HepG2 (cell line): ENCODE results near the gene DUS1L. TPM values are rescaled to one million over a fixed set of nuclear protein-coding genes. Genes with fewer than 3 reads are reported as not detected.

ENCODE experiments used
- BRD4 ChIP-seq: sonication (generic); formaldehyde crosslinking; IDR thresholded peaks from 2 replicates; pipeline ENCODE4 v1.4.0; 2020; ENCODE audit warnings: missing genetic modification reagents
- FOSL2 ChIP-seq: sonication (generic); formaldehyde crosslinking; IDR thresholded peaks from 2 replicates; pipeline ENCODE4 v1.4.0; 2020; ENCODE audit warnings: missing genetic modification reagents
- PATZ1 ChIP-seq: sonication (generic); formaldehyde crosslinking; IDR thresholded peaks from 2 replicates; pipeline ENCODE4 v1.4.0; 2020; ENCODE audit warnings: missing genetic modification reagents
- RFXAP ChIP-seq: sonication (generic); formaldehyde crosslinking; IDR thresholded peaks from 2 replicates; pipeline ENCODE4 v1.4.0; 2020; ENCODE audit warnings: missing genetic modification reagents, borderline replicate concordance
- SRSF1 ChIP-seq: fragments of 200-400 bp; formaldehyde crosslinking; optimal IDR thresholded peaks from 2 replicates; pipeline ENCODE3; 2017; ENCODE audit warnings: mild to moderate bottlenecking, low read depth, low read length, moderate library complexity
- TARDBP ChIP-seq: sonication (generic); formaldehyde crosslinking; IDR thresholded peaks from 2 replicates; pipeline ENCODE4 v1.8.0; 2022; ENCODE audit warnings: mild to moderate bottlenecking, missing genetic modification reagents
- TP53 ChIP-seq: sonication (generic); formaldehyde crosslinking; conservative IDR thresholded peaks from 2 replicates; pipeline ENCODE4 v1.4.0; 2020; ENCODE audit warnings: missing genetic modification reagents
- UBTF ChIP-seq: sonication (generic); formaldehyde crosslinking; IDR thresholded peaks from 2 replicates; pipeline ENCODE4 v1.4.0; 2020; ENCODE audit warnings: mild to moderate bottlenecking, missing genetic modification reagents
- YEATS4 ChIP-seq: sonication (generic); formaldehyde crosslinking; IDR thresholded peaks from 2 replicates; pipeline ENCODE4 v1.4.0; 2020; ENCODE audit warnings: missing genetic modification reagents, borderline replicate concordance
- ZBTB40 ChIP-seq, 2 experiments: fragments of 450-650 bp in 1 of 2; sonication (generic) in 1 of 2; formaldehyde crosslinking in 1 of 2; IDR thresholded peaks; 2 replicates each; pipeline versions ENCODE4 v1.6.1 to v1.8.0; 2016 to 2022; ENCODE audit warnings: antibody characterized with exemption in 1 of 2, mild to moderate bottlenecking in 1 of 2, missing genetic modification reagents in 1 of 2
- polyA plus RNA-seq, 8 experiments: library from polyadenylated mRNA; depleted of rRNA in 3 of 8; stranded (reverse) in 7 of 8; unstranded in 1 of 8; fragments of >200 nt; fragmentation: Illumina TruSeq in 4 of 8; extraction: Trizol in 4 of 8; gene quantifications; 2 replicates each; pipeline versions ENCODE4 v1.2.1 to v1.2.3, GENCODE V29; 2011 to 2016; ENCODE audit warnings: low read depth in 4 of 8, missing spikeins in 1 of 8, mixed read lengths in 1 of 8; ENCODE audit not compliant: insufficient read depth in 1 of 8
- total RNA-seq, 5 experiments: library from RNA; depleted of rRNA; stranded (reverse); fragments of >200 nt; fragmentation: Illumina TruSeq; extraction: Trizol; gene quantifications; 2 replicates each; pipeline ENCODE4 v1.2.3, GENCODE V29; 2016; ENCODE audit warnings: low read depth in 1 of 5
- TF ChIP-seq, protein P1 (sequence below): sonication (generic); formaldehyde crosslinking; IDR thresholded peaks from 2 replicates; pipeline ENCODE4 v1.4.0; 2020; ENCODE audit warnings: mild to moderate bottlenecking, missing genetic modification reagents
- TF ChIP-seq, protein P2 (sequence below): IDR thresholded peaks from 2 replicates; pipeline ENCODE4 v1.6.1; 2016; ENCODE audit warnings: mild to moderate bottlenecking, missing biosample characterization, missing genetic modification reagents

DUS1L gene
- total and polyA plus RNA-seq, 2 of the 13 experiments (the other 11 are each of a cell fraction or from before 2014, with no cell fraction given) = 81.0 to 109 TPM

DNA sequence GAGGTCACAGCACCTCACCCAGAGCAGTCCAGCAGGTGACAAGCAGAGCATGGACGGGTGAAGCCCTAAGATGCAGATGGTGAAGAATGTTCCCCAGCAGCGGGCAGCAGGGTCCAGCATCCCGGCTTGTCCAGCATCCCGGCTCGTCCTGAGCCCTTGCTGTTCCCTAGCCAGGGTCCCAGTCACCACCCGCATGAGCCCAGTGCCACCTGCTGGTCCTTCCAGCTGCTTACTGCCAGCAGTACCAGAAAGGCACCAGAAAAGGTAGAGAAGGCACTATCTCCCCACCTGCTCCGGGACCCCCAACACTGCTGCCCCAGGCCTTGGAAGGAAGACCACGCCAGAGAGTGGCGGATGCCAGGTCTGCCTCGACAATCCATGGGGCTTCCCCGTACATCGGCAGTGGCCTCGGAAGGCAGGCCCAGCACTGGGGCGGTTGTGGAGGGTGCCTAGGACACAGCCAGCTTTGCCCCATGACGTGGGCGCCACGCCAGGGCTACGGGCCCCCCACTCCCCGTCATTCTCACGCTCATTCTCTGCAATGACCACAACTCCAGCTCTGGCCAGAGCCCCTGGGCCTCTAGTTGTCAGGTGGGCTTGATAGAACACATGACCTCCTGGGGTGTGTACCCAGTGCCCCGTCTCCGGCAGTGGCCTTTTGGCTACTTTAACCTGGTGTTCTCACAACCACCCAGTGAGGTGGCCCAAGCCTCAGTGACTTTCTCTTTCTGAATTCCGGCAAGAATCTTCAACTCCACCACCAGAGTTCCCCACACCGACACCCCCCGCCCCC lies 44.3 kb downstream of the DUS1L start (continued):
- TF ChIP-seq, protein P1, sequence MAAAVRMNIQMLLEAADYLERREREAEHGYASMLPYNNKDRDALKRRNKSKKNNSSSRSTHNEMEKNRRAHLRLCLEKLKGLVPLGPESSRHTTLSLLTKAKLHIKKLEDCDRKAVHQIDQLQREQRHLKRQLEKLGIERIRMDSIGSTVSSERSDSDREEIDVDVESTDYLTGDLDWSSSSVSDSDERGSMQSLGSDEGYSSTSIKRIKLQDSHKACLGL = no peak; the same call in 1 of the 2 replicates
- TF ChIP-seq ZBTB40 (IDR thresholded peaks at IDR 0.05) (no peak), ZBTB40 (CRISPR knock-in tag; IDR thresholded peaks at IDR 0.05) (peak; percentile 39; the same call in 1 of the 2 replicates), YEATS4 (CRISPR knock-in tag) (peak; percentile 68; the same call in 1 of the 2 replicates), PATZ1 (CRISPR knock-in tag) (peak; percentile 57), SRSF1 (peak; percentile 70), FOSL2 (CRISPR knock-in tag) (peak; percentile 51; the same call in 1 of the 2 replicates), UBTF (CRISPR knock-in tag) (peak; percentile 74), RFXAP (CRISPR knock-in tag) (peak; percentile 81), TARDBP (peak; percentile 80; the same call in 1 of the 2 replicates), BRD4 (peak; percentile 81; the same call in 1 of the 2 replicates), TP53 (CRISPR knock-in tag) (peak; percentile 73; the same call in 1 of the 2 replicates)
- TF ChIP-seq, protein P2, sequence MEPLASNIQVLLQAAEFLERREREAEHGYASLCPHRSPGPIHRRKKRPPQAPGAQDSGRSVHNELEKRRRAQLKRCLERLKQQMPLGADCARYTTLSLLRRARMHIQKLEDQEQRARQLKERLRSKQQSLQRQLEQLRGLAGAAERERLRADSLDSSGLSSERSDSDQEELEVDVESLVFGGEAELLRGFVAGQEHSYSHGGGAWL (CRISPR knock-in tag) = no peak
